T-helper 2 cell (primary cell): ENCODE data around the gene KDF1.

ENCODE experiments used
- DNase-seq, 5 experiments: peaks; one replicate each; pipeline versions ENCODE4 v3.0.0 to v3.0.0-alpha.2; 2012 to 2022

KDF1 gene

DNA sequence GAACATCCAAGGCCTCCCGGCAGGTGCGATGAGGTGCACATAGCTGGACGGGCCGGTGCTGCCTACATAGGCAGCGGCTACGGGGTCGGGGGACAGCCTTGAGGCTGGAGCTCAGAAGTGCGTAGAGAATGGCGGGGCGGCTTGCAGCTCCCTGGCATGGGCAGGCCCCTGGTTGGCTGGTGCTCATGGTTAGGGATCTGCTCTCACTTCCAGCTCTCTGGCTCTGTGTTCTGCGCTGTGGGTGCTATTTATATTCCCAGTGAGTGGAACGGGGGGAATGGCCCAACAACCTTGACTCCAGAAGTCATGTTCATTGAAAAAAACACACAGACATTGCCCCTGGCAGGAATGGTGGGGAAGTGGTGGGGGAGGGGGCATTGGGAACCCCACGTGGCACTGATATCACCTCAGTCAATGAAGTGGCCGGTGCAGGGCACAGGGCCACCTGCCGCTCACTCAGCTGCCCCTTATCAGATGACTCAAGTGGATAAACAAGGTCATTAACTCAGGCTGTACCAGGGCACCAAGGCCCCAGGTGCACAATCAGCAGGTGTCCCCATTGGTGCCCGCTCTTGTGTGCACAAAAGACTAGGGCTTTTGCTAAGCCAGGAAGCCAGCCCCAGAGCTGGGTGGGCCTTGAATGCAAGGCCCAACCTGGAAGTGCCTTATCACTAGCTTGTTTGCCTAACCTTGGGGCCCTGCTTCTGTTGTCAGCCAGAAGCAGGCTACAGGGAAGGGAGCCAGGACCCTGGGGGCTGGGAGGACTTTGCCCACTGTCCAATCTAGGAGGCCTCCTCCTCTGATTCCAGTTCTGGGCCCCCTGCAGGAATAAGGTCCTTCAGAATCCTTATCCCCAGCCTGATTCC, 46.3 kb downstream of the KDF1 start, which contains the start of gene NR0B2:
TSS of gene NR0B2 (minus strand) at position 222 of the 866 bp plus-strand sequence. CDS start at position 187, 35 bp downstream.
- DNase-seq, result no peak

DNA sequence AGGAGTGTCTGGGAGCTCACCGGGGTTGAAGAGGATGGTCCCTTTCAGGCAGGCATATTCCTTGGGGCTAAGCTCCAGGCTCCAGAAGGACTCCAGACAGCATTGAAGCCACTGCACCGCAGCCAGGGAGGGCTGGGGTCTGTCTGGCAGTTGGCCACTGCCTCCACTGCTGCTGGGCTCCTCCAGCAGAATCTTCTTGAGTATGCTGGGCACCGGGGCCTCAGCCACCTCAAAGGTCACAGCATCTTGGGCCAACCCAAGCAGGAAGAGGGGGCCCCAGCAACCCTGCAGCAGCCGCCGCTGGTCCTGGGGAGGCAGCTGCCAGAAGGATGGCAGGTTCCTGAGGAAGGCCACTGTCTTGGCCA, 46.9 kb downstream of the KDF1 start:
- no peak for DNase-seq

DNA sequence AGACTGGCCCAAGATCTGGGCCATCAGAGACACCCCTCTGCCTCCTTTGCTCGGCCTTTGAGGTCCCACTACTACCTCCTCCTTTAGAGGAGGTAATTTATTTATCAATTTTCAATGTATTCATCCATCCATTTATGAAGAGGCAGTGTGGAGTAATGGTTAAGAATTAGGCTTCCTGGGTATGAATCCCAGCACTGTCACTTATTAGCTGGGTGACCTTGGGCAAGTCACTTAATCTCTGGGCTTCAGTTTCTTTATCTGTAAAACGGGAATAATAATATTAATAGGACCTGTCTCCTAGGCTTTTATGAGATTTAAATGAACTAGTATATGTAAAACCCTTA, 48.1 kb downstream of the KDF1 start:
- DNase-seq, result no peak

DNA sequence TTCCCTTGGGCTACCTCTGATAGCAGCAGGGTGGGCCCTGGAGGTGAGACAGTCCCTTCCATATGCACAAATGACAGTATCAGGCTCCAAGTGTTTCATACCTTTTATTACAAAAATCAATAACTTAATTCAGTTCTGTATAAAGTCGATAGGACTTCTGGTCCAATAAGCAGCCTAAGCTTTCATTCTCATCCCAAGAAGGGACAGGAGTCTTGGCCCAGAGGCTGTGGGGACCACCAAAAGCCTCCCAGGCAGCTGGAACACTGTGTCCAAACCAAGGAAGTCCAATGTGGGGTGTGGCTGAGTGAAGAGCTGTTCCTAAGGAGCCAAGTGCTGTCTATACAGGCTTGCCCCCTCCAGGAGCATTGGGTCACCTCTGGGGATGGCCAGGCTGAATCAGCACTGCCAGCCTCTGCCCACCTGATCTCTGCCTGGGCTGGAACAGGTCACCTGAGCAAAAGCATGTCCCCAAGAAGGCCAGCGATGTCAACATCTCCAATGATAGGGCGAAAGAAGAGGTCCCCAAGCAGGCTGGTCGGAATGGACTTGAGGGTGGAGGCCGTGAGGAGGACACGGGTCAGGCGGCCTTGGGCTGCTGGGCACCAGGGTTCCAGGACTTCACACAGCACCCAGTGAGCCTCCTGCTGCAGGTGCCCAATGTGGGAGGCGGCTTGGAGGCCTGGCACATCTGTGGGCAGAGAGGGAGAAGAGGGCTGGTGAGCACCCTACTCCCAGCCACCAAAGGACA, 48.7 kb downstream of the KDF1 start:
- DNase-seq, result no peak

DNA sequence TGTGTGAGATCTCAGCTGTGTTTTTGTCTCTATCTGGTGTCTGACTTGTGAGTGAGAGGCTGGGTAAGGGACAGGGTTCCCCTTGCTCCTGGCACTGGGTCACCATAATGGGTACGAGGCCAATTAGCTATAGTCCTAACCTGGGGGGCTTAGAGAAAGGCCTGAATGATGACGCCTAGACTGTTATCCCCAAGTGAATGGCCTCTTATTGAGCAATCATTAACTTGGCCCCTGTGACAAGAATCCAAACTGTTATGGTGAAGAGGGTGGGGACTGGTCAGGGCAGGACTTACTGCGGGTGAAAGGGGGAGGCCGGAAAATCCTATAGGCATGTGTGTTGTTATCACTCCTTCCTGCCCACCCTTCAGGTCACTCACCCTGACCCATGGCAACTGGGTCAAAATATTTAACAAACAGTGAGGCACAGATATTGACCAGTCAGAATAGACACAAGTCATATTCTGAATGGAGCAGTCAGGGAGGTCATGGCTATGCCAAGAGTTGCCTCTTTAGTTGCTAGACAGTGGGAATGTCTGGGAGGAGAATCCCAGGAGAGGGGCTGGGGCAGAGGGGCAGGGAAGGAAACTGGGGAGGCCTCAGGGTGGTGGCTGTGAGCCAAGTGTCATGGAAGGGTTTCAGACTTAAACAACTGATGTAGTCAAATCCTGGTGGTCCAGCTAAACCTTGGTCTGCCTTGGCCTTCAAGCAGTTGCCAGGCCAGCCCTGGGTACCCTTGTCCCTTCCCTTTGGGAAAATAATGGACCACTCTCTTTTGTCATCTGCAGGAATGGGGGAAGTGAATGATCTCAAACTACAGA, 49.7 kb downstream of the KDF1 start:
- no peak for DNase-seq

DNA sequence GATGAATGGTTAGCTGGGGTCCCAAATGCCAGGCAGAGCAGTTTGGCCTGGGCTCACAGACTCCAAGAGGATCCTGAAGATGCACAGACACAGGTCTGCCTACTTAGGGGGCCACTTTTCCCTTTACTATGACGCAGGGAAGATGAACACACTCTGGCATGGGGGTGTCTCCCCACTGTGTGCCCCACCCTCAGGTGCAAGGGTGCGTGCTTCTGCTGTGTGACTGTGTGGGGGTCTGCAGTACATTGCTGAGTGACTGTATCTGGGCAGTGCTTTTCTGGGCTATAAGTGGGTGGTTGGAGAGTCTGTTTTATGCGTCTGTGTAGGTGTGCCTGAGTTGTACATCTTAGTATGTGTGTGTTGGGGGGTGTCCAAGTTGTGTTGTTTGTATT, 50.3 kb downstream of the KDF1 start:
- DNase-seq, result no peak

DNA sequence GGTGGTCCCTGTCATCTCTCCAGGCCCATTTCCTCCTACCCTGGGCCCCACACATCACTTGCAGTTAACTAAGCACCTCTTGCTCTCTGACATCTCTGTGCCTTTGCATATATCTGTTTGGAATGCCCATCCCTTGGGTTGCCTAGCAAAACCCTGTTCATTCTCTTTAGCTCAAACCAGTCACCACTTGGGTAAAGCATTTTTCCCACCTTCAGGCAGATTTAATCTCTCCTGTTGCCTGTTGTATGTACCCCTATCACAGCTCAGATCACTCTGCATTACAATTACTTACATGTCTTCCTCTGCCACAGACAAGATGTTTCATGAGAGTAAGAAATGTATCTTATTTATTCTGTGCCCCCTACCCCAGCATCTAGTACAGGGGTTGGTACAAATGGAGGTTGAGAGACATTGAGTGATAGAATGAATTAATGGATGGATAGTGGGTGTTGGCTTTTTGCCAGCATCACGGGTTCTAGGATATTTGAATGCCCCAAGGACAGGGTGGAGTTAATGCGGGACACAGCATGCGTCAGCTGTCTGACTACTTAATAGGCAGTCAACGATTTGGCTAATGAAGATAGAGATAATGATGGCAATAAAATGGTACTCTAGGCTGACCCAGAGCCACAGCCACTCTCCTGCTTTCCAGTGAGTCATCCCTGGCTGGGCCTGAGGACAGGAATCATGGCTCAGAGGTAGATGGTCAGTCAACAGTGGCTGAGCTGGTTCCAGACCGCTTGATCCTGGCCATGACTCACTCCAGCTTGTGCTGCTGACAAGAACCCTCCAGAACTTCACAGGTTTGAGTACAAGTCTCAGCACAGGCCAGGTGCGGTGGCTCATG, 53.0 kb downstream of the KDF1 start:
- no peak for DNase-seq

DNA sequence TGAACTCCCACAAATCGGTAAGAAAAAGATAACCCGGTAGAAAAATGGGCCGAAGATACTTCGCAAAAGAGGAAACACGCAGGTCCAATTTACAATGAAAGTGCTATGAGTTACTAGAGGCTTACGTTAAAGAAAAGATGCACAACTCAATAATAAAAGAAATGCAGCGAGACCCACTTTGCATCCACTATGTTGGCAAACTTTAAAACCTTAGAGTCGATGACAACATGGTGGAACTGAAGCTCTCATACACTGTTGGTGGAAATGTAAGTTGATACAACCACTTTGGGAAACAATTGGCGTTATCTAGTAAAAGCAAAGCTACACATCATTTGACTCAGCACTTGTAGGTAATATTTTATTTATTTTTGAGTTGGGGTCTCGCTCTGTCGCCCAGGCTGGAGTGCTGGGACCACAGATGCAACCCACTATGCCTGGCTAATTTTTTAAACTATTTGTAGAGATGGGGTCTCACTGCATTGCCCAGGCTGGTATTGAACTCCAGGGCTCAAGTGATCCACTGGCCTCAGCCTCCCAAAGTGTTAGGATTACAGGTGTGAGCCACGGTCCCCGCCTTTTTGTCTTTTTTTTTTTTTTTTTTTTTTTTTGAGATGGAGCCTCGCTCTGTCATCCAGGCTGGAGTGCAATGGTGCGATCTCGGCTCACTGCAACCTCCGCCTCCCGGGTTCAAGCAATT, 59.3 kb downstream of the KDF1 start:
- peak in 1 of 5 experiments; percentile 9 for DNase-seq

DNA sequence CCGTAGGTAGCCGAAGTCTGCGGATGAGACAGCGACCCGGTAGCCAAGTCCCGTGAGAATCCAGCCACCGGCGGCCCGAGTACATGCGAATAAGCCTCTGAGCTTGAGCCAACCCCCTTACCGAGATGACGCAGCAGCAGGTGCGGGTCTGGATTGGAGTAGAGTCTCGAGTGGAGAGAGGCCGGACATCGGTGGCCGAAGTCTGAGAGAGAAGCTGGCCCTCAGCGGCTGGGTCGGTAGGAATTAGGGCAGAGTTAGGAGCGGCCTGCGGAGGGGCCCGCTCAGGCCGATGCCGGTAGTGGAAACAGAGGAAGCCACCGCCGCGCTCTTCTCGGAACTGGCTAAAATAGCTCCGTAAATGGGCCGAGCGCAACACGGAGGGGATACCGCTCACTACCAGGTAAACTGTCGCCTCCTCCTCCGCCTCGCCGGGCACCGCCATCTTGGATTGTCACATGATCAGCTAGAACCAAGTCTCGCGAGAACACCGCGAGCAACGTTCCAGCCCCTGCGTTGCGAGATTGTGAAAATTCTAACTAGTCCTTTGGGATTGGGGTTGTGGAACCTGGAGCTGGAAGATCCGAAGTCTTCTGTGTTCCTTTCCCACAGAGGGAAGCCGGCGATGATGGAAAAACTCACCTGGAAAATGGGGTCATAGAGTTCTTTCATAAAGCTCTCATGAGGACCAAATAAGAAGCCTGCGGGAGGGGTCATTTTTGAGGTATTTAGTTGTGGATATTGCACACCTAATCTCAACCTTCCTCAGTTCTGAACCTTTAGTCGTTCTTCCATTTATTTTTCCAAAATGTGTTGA, 60.1 kb downstream of the KDF1 start, which contains the start of gene GPATCH3:
TSS of gene GPATCH3 (minus strand) at position 467 of the 814 bp plus-strand sequence. CDS start at position 442, 25 bp downstream.
- DNase-seq, result peak; percentile 67 to 91 (median 79)
